H1 (cell line): Measurements from ENCODE around the gene MAS1. TPM values are rescaled to one million over a fixed set of nuclear protein-coding genes. Genes with fewer than 3 reads are reported as not detected.

ENCODE experiments used
- CTCF ChIA-PET: fragments of 300-600 bp; sonication (Branson Sonifier 250); formaldehyde crosslinking; loops from one replicate; lab custom pipeline; 2021; ENCODE audit not compliant: partially characterized antibody; lab: Charles Lee
- POLR2A ChIA-PET: fragments of 300-600 bp; sonication (Branson Sonifier 250); formaldehyde crosslinking; loops from one replicate; lab custom pipeline; 2021; ENCODE audit warnings: inconsistent platforms; ENCODE audit not compliant: partially characterized antibody; lab: Charles Lee
- DNase-seq, 2 experiments: peaks; one replicate each; pipeline versions ENCODE4 v3.0.0 to v3.0.0-alpha.2; 2010 to 2022; ENCODE audit warnings: low spot score in 2 of 2, low read depth in 1 of 2, mixed read lengths in 1 of 2
- FAIRE-seq: peaks from 2 replicates; lab custom pipeline; 2011; peaks lifted over from hg19 to GRCh38; lab: Jason Lieb, UNC
- H2AFZ ChIP-seq: 2 replicates; pipeline ENCODE4 v1.8.1; 2012; ENCODE audit warnings: low read length, inconsistent platforms
- H2AK5ac ChIP-seq: 2 replicates; pipeline ENCODE4 v1.6.1; 2013; ENCODE audit warnings: low read depth, low read length
- H2BK120ac ChIP-seq: replicated peaks from 2 replicates; pipeline ENCODE3; 2013; ENCODE audit warnings: low read depth, low read length, inconsistent platforms
- H2BK12ac ChIP-seq: 2 replicates; pipeline ENCODE4 v1.6.1; 2013; ENCODE audit warnings: low read depth, low read length
- H2BK15ac ChIP-seq: 2 replicates; pipeline ENCODE4 v1.6.1; 2013; ENCODE audit warnings: low read length
- H2BK20ac ChIP-seq: 2 replicates; pipeline ENCODE4 v1.6.1; 2013; ENCODE audit warnings: low read length
- H2BK5ac ChIP-seq: 2 replicates; pipeline ENCODE4 v1.6.1; 2013; ENCODE audit warnings: low read depth, low read length
- H3K14ac ChIP-seq: 2 replicates; pipeline ENCODE4 v1.6.1; 2013; ENCODE audit warnings: inconsistent platforms; ENCODE audit not compliant: insufficient read length
- H3K18ac ChIP-seq: 2 replicates; pipeline ENCODE4 v1.6.1; 2013; ENCODE audit warnings: low read length; ENCODE audit errors: extremely low read depth
- H3K23ac ChIP-seq: 2 replicates; pipeline ENCODE4 v1.6.1; 2013; ENCODE audit warnings: inconsistent platforms; ENCODE audit not compliant: insufficient read length
- H3K23me2 ChIP-seq: 2 replicates; pipeline ENCODE4 v1.6.1; 2013; ENCODE audit warnings: low read depth, low read length
- H3K27ac ChIP-seq: 2 replicates; pipeline ENCODE4 v1.6.1; 2011; ENCODE audit warnings: low read depth, low read length, inconsistent platforms
- H3K27me3 ChIP-seq, 4 experiments: replicated peaks in 1 of 4; 1 replicate in 1 of 4; 2 replicates in 3 of 4; pipeline versions ENCODE4 v1.6.1 to v1.8.1; 2011 to 2013; ENCODE audit warnings: low read length in 3 of 4, mild to moderate bottlenecking in 3 of 4, inconsistent platforms in 2 of 4, mixed read lengths in 2 of 4, moderate library complexity in 1 of 4; ENCODE audit not compliant: control insufficient read depth in 3 of 4, insufficient read depth in 3 of 4; ENCODE audit errors: extremely low read depth in 1 of 4
- H3K36me3 ChIP-seq, 4 experiments: 2 replicates each; pipeline versions ENCODE4 v1.6.1 to v1.8.1; 2011 to 2013; ENCODE audit warnings: mild to moderate bottlenecking in 4 of 4, low read length in 3 of 4, moderate library complexity in 2 of 4, control low read depth in 1 of 4, inconsistent platforms in 1 of 4; ENCODE audit not compliant: insufficient read depth in 4 of 4, control insufficient read depth in 2 of 4
- H3K4ac ChIP-seq: replicated peaks from 2 replicates; pipeline ENCODE3; 2013; ENCODE audit warnings: low read length, low read depth, mixed read lengths, inconsistent platforms; ENCODE audit not compliant: insufficient read length
- H3K4me1 ChIP-seq, 4 experiments: replicated peaks in 1 of 4; 1 replicate in 1 of 4; 2 replicates in 3 of 4; pipeline versions ENCODE4 v1.6.1 to v1.8.1; 2011 to 2013; ENCODE audit warnings: low read length in 3 of 4, inconsistent platforms in 2 of 4, mixed read lengths in 1 of 4; ENCODE audit not compliant: insufficient read depth in 4 of 4, control insufficient read depth in 3 of 4
- H3K4me2 ChIP-seq, 2 experiments: 2 replicates each; pipeline versions ENCODE4 v1.6.1 to v1.8.1; 2011 to 2013; ENCODE audit warnings: low read depth in 2 of 2, low read length in 2 of 2, control low read depth in 1 of 2, inconsistent platforms in 1 of 2, mild to moderate bottlenecking in 1 of 2; ENCODE audit not compliant: insufficient read depth in 1 of 2
- H3K4me3 ChIP-seq, 4 experiments: fragments of 200-600, 300-600 bp in 1 of 4; sonication (generic), shearing (Covaris generic), sonication (Bioruptor Twin) in 1 of 4; 2 replicates each; pipeline versions ENCODE4 v1.5.1 to v1.8.1; 2011 to 2016; ENCODE audit warnings: low read length in 4 of 4, low read depth in 3 of 4, control low read depth in 2 of 4, inconsistent platforms in 2 of 4, mild to moderate bottlenecking in 2 of 4, mixed read lengths in 1 of 4, moderate library complexity in 1 of 4; ENCODE audit not compliant: insufficient read depth in 2 of 4; ENCODE audit errors: extremely low read depth in 1 of 4
- H3K56ac ChIP-seq: replicated peaks from 2 replicates; pipeline ENCODE3; 2013; ENCODE audit warnings: low read depth, mild to moderate bottlenecking, mixed read lengths, low read length, inconsistent platforms; ENCODE audit not compliant: insufficient read length
- H3K79me1 ChIP-seq: 2 replicates; pipeline ENCODE4 v1.6.1; 2013; ENCODE audit warnings: low read depth, low read length, control low read depth
- H3K79me2 ChIP-seq, 2 experiments: 2 replicates each; pipeline versions ENCODE4 v1.6.1 to v1.8.1; 2012 to 2013; ENCODE audit warnings: low read length in 2 of 2, mild to moderate bottlenecking in 2 of 2, inconsistent platforms in 1 of 2; ENCODE audit not compliant: insufficient read depth in 2 of 2, control insufficient read depth in 1 of 2
- H3K9ac ChIP-seq, 4 experiments: replicated peaks in 1 of 4; 1 replicate in 1 of 4; 2 replicates in 3 of 4; pipeline versions ENCODE4 v1.6.1 to v1.8.1; 2011 to 2013; ENCODE audit warnings: low read depth in 3 of 4, low read length in 3 of 4, control low read depth in 2 of 4, mild to moderate bottlenecking in 2 of 4, moderate library complexity in 2 of 4, inconsistent platforms in 1 of 4; ENCODE audit errors: extremely low read depth in 1 of 4
- H3K9me3 ChIP-seq, 2 experiments: 2 replicates each; pipeline versions ENCODE4 v1.6.1 to v1.8.1; 2012 to 2013; ENCODE audit warnings: mild to moderate bottlenecking in 2 of 2, moderate library complexity in 2 of 2, control low read depth in 1 of 2, inconsistent platforms in 1 of 2, low read depth in 1 of 2, low read length in 1 of 2, mixed read lengths in 1 of 2; ENCODE audit not compliant: insufficient read depth in 2 of 2
- H4K20me1 ChIP-seq, 2 experiments: replicated peaks in 1 of 2; 2 replicates each; pipeline versions ENCODE3 to v1.8.1; 2011 to 2013; ENCODE audit warnings: inconsistent platforms in 2 of 2, low read length in 2 of 2, mild to moderate bottlenecking in 1 of 2; ENCODE audit not compliant: insufficient read depth in 2 of 2, control insufficient read depth in 1 of 2
- H4K5ac ChIP-seq: 2 replicates; pipeline ENCODE4 v1.6.1; 2013; ENCODE audit warnings: low read length, low read depth, mixed read lengths, inconsistent platforms; ENCODE audit not compliant: insufficient read length
- H4K8ac ChIP-seq: 2 replicates; pipeline ENCODE4 v1.8.0; 2013; ENCODE audit warnings: mild to moderate bottlenecking, moderate library complexity, low read length, inconsistent platforms; ENCODE audit not compliant: insufficient read depth; ENCODE audit errors: extremely low read depth
- H4K91ac ChIP-seq: replicated peaks from 2 replicates; pipeline ENCODE3; 2013; ENCODE audit warnings: low read length, mixed read lengths, inconsistent platforms; ENCODE audit not compliant: insufficient read length
- CHD2 ChIP-seq: IDR thresholded peaks from 2 replicates; pipeline ENCODE4 v1.6.1; 2012; ENCODE audit warnings: low read length, improper control_type of control experiment
- EP300 ChIP-seq, 2 experiments: IDR thresholded peaks; 1 replicate in 1 of 2; 2 replicates in 1 of 2; pipeline ENCODE4 v1.6.1; 2011 to 2012; ENCODE audit warnings: low read depth in 2 of 2, low read length in 2 of 2, mild to moderate bottlenecking in 2 of 2, borderline replicate concordance in 1 of 2, inconsistent platforms in 1 of 2, moderate library complexity in 1 of 2
- FOSL1 ChIP-seq: IDR thresholded peaks from 2 replicates; pipeline ENCODE4 v1.6.1; 2011; ENCODE audit warnings: mild to moderate bottlenecking, low read depth, low read length, moderate library complexity; ENCODE audit not compliant: insufficient read depth
- GTF2F1 ChIP-seq: IDR thresholded peaks from 2 replicates; pipeline ENCODE4 v1.6.1; 2012; ENCODE audit warnings: low read depth, low read length, improper control_type of control experiment, borderline replicate concordance
- HDAC2 ChIP-seq, 2 experiments: fragments of 300-600 bp in 1 of 2; sonication (generic) in 1 of 2; IDR thresholded peaks; 2 replicates each; pipeline ENCODE4 v1.6.1; 2011 to 2012; ENCODE audit warnings: low read depth in 2 of 2, low read length in 2 of 2, mild to moderate bottlenecking in 2 of 2, moderate library complexity in 2 of 2, borderline replicate concordance in 1 of 2, inconsistent platforms in 1 of 2
- KDM1A ChIP-seq: fragments of 200-600, 300-600 bp; sonication (generic); IDR thresholded peaks from 2 replicates; pipeline ENCODE4 v1.7.1; 2016; ENCODE audit warnings: mild to moderate bottlenecking, low read length, borderline replicate concordance
- NRF1 ChIP-seq: IDR thresholded peaks from 2 replicates; pipeline ENCODE4 v1.6.1; 2011; ENCODE audit warnings: mild to moderate bottlenecking, low read depth, low read length, improper control_type of control experiment
- POLR2A ChIP-seq, 2 experiments: IDR thresholded peaks; 1 replicate in 1 of 2; 2 replicates in 1 of 2; pipeline ENCODE4 v1.6.1; 2011; ENCODE audit warnings: low read depth in 2 of 2, low read length in 2 of 2, mild to moderate bottlenecking in 2 of 2; ENCODE audit errors: control extremely low read depth in 1 of 2
- RAD21 ChIP-seq, 2 experiments: IDR thresholded peaks in 1 of 2; conservative IDR thresholded peaks in 1 of 2; 2 replicates each; pipeline ENCODE4 v1.6.1; 2011; ENCODE audit warnings: low read depth in 2 of 2, low read length in 2 of 2, improper control_type of control experiment in 1 of 2, inconsistent platforms in 1 of 2, mild to moderate bottlenecking in 1 of 2, moderate library complexity in 1 of 2
- SIRT6 ChIP-seq: IDR thresholded peaks from one replicate; pipeline ENCODE4 v1.7.1; 2012; ENCODE audit warnings: low read length, inconsistent platforms
- TAF7 ChIP-seq: optimal IDR thresholded peaks from 2 replicates; pipeline ENCODE3; 2011; ENCODE audit warnings: low read depth, mild to moderate bottlenecking, inconsistent platforms, low read length, moderate library complexity, borderline replicate concordance
- YY1 ChIP-seq: IDR thresholded peaks from 2 replicates; pipeline ENCODE4 v1.6.1; 2011; ENCODE audit warnings: low read depth, mild to moderate bottlenecking, low read length
- WGBS, 2 experiments: shearing (Covaris generic) in 1 of 2; methylation state at CpG; one replicate each; pipeline versions ENCODE4 v1.1.6 to v1.1.7; 2013 to 2015; ENCODE audit warnings: low lambda C conversion rate in 2 of 2, mixed read lengths in 2 of 2, inconsistent platforms in 1 of 2, low coverage in 1 of 2, missing lambda C conversion rate in 1 of 2; ENCODE audit not compliant: insufficient replicate concordance in 2 of 2, insufficient coverage in 1 of 2, insufficient read length in 1 of 2; ENCODE audit errors: extremely low coverage in 1 of 2, missing lambda C conversion rate in 1 of 2; 5-methylcytosine and 5-hydroxymethylcytosine counted together
- polyA plus RNA-seq, 7 experiments: library from polyadenylated mRNA; depleted of rRNA in 3 of 7; stranded (reverse) in 5 of 7; unstranded in 2 of 7; fragments of >200 nt in 5 of 7; fragments of 200-250 nt in 2 of 7; gene quantifications; 1 replicate in 5 of 7; 2 replicates in 1 of 7; 4 replicates in 1 of 7; pipeline versions ENCODE4 v1.2.1 to v1.2.3, GENCODE V29; 2011 to 2013; ENCODE audit warnings: missing spikeins in 2 of 7, mixed read lengths in 2 of 7
- total RNA-seq: library from RNA; stranded (reverse); fragmentation: NEBNext Ultra II Directional; extraction: Animal tissue kit (Norgen Biotek cat#: 25700); gene quantifications from 2 replicates; pipeline ENCODE4 v1.2.1, GENCODE V29; 2021

The MAS1 gene
- total and polyA plus RNA-seq, 2 of the 8 experiments (the other 6 are each of a cell fraction or from before 2014, with no cell fraction given), result 0.02 TPM; not detected in 1

GRCh38 chr6:159931112-159931511 is 40.3 kb downstream of the MAS1 start:
- TF ChIP-seq NRF1 (no peak), EP300 (IDR thresholded peaks at IDR 0.05; ENCODE audit: borderline replicate concordance in 1 of 2, low read depth in 2 of 2, low read length in 2 of 2) (no peak), CHD2 (no peak), RAD21 (IDR thresholded peaks at IDR 0.05 in 1 of 2, conservative IDR thresholded peaks at IDR 0.05 in 1 of 2; ENCODE audit: low read depth in 2 of 2, low read length in 2 of 2) (no peak), KDM1A (no peak), TAF7 (no peak), FOSL1 (no peak), SIRT6 (no peak), POLR2A (IDR thresholded peaks at IDR 0.05; ENCODE audit: control extremely low read depth in 1 of 2, low read depth in 2 of 2, low read length in 2 of 2) (no peak), HDAC2 (IDR thresholded peaks at IDR 0.05; ENCODE audit: borderline replicate concordance in 1 of 2, low read depth in 2 of 2, low read length in 2 of 2) (no peak), YY1 (no peak), GTF2F1 (no peak)
- H2BK15ac ChIP-seq, result no peak overlapping the region
- no peaks in the 10 kb centered on the region for H3K9me3 ChIP-seq
- H3K4ac ChIP-seq, result no peak overlapping the region
- DNase-seq (no peak), FAIRE-seq (no peak)
- H2BK12ac ChIP-seq, result no peak overlapping the region
- H3K23ac ChIP-seq, result no peak overlapping the region
- no peak overlapping the region for H2AFZ ChIP-seq
- no peak overlapping the region for H2AK5ac ChIP-seq
- POLR2A ChIA-PET, result no interaction called here
- no peak overlapping the region for H2BK5ac ChIP-seq
- H4K8ac ChIP-seq, result no peak overlapping the region
- H3K4me2 ChIP-seq, result no peak overlapping the region
- no peak overlapping the region for H3K27ac ChIP-seq
- no peak overlapping the region for H2BK120ac ChIP-seq
- no peak overlapping the region for H2BK20ac ChIP-seq
- no peak overlapping the region for H3K18ac ChIP-seq
- H3K79me2 ChIP-seq, result no peaks in the 10 kb centered on the region
- no peak overlapping the region for H3K56ac ChIP-seq
- no peak overlapping the region for H3K14ac ChIP-seq
- H4K91ac ChIP-seq, result no peak overlapping the region
- H3K23me2 ChIP-seq, result no peaks in the 10 kb centered on the region
- H4K5ac ChIP-seq, result no peak overlapping the region
- H3K27me3 ChIP-seq, result no peaks in the 10 kb centered on the region
- H4K20me1 ChIP-seq, result no peaks in the 10 kb centered on the region
- no peak overlapping the region for H3K9ac ChIP-seq
- WGBS, 2 experiments, result 94% methylated on average over 3 of the region's 3 CpGs; no CpG with 5 or more reads in 1 of the 2 experiments
- H3K4me1 ChIP-seq, result no peaks in the 10 kb centered on the region
- CTCF ChIA-PET, result no interaction called here
- H3K36me3 ChIP-seq, result no peaks in the 10 kb centered on the region
- H3K4me3 ChIP-seq, result no peak overlapping the region
- no peaks in the 10 kb centered on the region for H3K79me1 ChIP-seq
